ENCODE data around the gene GGTLC3. TPM values are rescaled to one million over a fixed set of nuclear protein-coding genes. Genes with fewer than 3 reads are reported as not detected.
"Not testable (repeated sequence)": the region's sequence is repeated elsewhere in the genome, so short reads cannot be mapped to it uniquely, and the experiment has no call there.

GGTLC3 gene
- total RNA-seq, 1 donor from 2014 or later, result not detected

DNA sequence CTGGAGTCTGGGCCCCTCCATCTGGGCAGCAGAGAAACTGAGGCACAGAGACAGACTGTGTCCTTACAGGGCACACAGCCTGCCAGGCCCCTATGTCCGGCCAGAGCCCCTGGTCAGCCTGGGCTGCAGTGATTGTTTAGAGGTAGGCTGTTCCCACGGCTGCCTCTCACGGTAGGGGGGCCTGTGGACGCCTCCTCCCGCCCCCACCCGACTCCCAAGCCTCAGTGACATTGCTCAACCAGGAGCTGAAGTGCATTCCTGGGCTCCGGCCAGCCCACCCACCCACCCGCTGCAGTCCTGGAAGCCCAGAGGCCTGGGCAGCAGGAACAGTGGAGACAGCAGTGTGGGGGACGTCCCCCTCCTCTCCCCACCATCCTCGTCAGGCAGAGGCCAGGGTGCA is 4.5 kb downstream of the GGTLC3 start:
- DNase-seq (ENCODE audit: low read depth in 2 of 2), result not testable (repeated sequence)

DNA sequence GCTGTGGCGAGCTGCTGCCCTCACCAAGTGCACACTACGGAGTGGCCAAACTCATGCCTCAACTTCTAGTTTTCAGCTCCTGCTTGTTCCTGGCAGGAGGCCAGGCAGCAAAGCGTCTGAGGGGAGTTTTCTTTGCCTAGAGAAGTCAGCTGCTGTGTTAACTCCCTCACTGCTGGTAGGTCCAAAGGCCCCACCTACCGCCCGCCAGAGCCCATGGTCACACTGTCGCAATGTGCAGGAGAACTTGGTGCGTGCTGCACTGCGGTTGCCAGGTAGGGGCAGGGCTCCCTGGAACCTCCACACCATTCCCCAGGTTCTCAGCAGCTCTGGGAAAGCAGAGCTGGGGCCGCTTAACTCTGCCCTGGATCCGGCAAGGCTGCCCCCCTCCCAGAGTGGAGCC is 5.6 kb downstream of the GGTLC3 start:
- DNase-seq (ENCODE audit: low read depth in 2 of 2), result not testable (repeated sequence)

DNA sequence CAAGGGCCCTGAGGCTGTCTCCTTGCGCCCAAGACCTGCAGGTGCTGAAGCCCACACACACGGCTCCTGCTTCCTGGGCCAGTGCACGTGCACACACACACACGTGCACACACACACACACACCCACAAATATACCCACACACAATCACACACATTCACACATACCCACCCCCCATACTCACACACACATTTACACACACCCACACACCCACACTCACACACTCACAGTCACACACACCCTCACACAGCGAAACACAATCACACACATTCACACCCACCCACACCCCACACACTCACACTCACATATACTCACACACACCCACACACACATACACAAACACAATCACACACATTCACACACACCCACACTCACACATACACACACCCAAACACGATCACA is 6.6 kb downstream of the GGTLC3 start:
- not testable (repeated sequence) for DNase-seq (ENCODE audit: low read depth in 2 of 2)

DNA sequence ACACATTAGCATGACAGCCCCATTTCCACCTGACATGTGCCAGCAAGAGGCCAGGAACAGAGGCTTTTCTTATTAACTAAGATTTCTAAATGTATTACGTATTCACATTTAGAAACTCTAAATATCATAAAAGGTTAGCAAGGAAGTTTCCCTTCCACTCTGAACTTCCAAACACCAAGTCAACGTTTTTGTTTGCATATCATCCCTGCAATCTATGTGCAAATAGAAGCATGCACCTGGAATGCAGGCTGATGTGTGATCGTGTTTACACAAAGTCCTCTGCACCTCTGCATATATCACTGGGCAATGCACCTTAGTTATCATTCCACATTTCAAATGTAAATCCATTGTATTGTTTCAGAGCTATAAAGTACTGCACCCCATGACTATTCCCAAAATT is 21.7 kb downstream of the GGTLC3 start:
- DNase-seq (ENCODE audit: low read depth in 2 of 2), result not testable (repeated sequence)

Other genes starting within 250 kb of the GGTLC3 start
- 0.13 and 0.77 TPM in 2 replicates for gene TMEM191B, start 9.6 kb upstream of the GGTLC3 start, total RNA-seq
- 0.25 and 0.26 TPM in 2 replicates for gene RIMBP3, start 93.8 kb upstream of the GGTLC3 start, total RNA-seq

All from dermis microvascular lymphatic vessel endothelial cell (primary cell).